ENCODE measurements around the gene TNS2.

- TF ChIP-seq CTCF (IDR thresholded peaks at IDR 0.05) (no peak), POLR2A (IDR thresholded peaks at IDR 0.05) (no peak)
Measured at GRCh38 chr12:53096089-53096741, 46.4 kb downstream of the TNS2 start.

Measured in Peyer's patch (tissue), 4 donors.